Posterior vena cava (tissue), 2 donors: ENCODE results near the gene P2RX6. TPM values are rescaled to one million over a fixed set of nuclear protein-coding genes. Genes with fewer than 3 reads are reported as not detected.
"Not testable (repeated sequence)": the region's sequence is repeated elsewhere in the genome, so short reads cannot be mapped to it uniquely, and the experiment has no call there.

Experiments
- DNase-seq: peaks from one replicate; pipeline ENCODE4 v3.0.0-alpha.2; 2020; ENCODE audit warnings: low spot score
- intact Hi-C, 2 donors: fragments of 100-400 bp; cut with DNase I; formaldehyde crosslinking; loops; one replicate each; pipeline versions ENCODE4 v1.14.1 to v1.14.2; 2022 to 2023
- microRNA-seq, 2 donors: library from miRNA; unstranded; fragments of <30 nt; microRNA quantifications; one replicate each; pipeline ENCODE4 v1.2.0, GENCODE V29; 2020 to 2021; ENCODE audit warnings: borderline microRNAs expressed in 2 of 2
- total RNA-seq, 2 donors: library from RNA; stranded (reverse); fragmentation: NEBNext Ultra II Directional; extraction: Animal tissue kit (Norgen Biotek cat#: 25700); gene quantifications; one replicate each; pipeline ENCODE4 v1.2.1, GENCODE V29; 2021
- donor health status: DM: yes; HTN: yes; CAD: no.
- donor health status: DM: yes; HTN: yes; CAD: no.

Gene P2RX6
- total RNA-seq, 2 donors from 2014 or later, result 0.19 to 1.0 TPM

DNA sequence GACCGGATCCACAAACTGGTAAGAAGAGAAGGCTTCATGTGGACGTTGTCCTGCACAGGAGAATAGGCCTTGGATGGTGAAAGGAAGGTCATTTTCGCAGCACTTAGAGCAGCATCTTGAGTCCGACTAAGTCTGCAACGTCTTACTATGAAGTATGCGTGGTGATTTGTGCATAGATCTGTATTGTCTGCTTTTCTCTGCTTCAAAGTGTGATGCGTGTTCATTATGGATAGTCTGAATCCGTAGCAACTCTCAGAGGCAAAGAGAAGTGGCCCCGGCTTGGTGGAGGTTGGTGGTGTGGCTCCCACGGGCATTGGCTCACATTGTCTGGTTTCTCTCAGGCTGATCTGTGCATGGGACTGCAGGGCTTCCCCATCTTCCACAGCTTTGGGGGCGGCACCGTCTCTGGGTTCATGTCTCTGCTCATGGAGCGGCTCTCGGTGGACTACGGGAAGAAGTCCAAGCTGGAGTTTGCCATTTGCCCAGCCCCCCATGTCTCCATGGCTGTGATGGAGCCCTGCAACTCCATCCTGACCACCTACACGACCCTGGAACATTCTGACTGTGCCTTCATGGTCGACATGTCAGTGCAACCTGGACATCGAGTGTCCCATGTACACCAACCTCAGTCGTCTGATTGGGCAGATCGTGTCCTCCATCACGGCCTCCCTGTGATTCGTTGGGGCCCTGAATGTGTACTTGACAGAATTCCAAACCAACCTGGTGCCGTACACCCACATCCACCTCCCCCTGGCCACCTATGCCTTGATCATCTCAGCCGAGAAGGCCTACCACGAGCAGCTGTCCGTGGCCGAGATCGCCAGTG, 52.3 kb downstream of the P2RX6 start:
- intact Hi-C loops, result loop anchor here in 1 of 2 donors (2.0 kb wide), 1 partner anchor 50 kb away; no protein-coding TSS in a partner anchor
- peak; percentile 52 for DNase-seq

- intact Hi-C loops, result loop anchor here in 1 of 2 donors (2.0 kb wide), 1 partner anchor 51 kb away; no protein-coding TSS in a partner anchor
- DNase-seq, result peak; percentile 64
Measured at GRCh38 chr22:21067901-21068680, 53.1 kb downstream of the P2RX6 start.

- peak; percentile 10 for DNase-seq
- intact Hi-C loops, result no loop called here
Measured at GRCh38 chr22:21068681-21069276, 53.8 kb downstream of the P2RX6 start.

- intact Hi-C loops, result no loop called here
- peak; percentile 25 for DNase-seq
Measured at GRCh38 chr22:21069375-21069774, 54.4 kb downstream of the P2RX6 start.

DNA sequence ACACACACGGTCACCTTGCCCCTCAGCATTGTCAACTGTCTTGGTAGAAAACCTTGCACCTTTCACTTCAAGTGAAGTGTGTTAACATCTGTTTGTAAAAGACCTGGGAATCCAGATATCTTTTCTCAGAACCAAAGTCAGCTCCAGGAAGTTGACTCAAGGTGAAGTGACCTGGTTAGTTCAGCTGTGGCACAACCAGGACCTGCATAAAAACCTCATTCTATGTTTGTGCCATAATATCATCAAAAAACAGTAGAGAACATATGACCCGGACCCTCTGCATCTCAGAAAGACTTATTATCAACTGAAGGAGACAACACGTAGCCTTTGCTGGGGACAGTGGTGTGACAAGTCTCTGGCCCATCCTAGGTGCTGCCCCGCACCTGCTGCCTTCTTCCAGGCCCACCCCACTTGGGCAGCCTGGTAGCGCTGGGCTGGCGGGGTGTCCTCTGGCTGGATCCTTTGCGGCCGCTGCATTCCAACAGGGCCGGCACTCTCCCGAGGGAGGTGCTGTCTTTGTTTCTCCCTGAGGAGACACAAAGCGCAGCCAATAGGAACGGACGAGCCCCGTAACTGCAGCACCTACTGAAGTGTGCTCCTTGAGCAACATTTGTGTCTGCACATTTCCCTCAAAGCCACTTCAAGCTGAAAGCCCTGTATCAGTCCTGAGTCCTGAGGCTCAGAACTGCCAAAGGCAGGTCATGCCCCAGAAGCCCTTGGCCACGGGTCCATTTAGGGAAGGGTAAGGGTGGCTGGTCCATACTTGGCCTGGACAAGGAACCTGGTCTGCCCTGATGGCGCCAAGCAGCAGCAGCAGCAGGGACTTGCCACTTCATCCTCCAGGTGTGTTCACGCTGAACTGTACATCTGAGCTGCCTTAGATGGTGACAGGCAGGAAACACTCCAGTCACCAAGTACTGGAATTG, 56.0 kb downstream of the P2RX6 start:
- peak; percentile 43 for DNase-seq
- intact Hi-C loops, result no loop called here

GRCh38 chr22:21071796-21072195, 56.8 kb downstream of the P2RX6 start:
- DNase-seq, result peak; percentile 16
- intact Hi-C loops, result not testable (repeated sequence)

- intact Hi-C loops, result no loop called here
- peak; percentile 7 for DNase-seq
Measured at GRCh38 chr22:21073023-21073422, 58.1 kb downstream of the P2RX6 start.

DNA sequence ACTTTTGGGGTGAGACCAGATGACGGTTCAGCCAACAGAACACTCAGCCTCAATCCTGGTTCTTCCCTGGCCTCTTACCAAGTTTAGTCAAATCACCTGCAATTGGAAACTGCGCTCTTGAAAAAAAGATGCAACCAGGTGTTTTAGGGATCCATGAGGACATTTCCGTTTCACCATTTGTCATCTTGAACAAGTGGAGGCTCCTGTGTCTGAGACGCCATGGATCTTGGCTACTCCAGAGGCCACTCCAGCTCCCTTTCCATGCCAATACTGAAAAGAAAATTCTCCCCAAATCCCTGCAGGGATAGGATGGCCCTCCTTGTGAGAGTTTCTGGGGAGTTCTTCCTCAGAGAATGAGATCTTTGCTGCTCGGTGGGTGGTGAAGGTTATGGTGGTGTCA, 58.5 kb downstream of the P2RX6 start:
- intact Hi-C loops, result no loop called here
- no peak for DNase-seq

DNA sequence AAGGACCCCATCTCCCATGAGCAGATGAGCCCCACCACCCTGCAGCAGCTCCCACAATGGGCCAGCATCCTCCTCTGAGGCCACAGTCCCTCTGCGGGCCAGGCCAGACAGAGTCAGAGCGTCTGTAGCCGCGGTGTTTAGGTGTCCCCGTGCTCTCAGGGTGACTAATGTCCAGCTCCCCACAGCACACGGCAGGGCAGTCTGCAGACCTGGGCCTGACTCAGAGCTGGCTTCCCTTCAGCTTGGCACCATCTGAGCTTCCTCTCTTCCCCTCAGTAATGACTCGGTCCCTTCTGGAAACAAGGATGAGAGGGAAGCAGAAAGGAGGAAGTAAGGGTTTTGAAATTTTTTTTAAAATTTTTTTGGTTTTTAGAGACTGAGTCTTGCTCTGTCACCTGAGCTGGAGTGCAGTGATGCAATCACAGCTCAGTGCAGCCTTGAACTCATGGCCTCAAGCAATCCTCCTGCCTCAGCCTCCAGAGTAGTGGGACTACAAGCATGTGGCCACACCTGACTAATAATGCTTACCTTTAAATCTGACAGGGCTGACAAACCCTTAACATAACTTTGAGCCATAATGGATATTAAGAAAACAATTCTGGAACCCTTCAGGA, 59.2 kb downstream of the P2RX6 start:
- DNase-seq, result peak; percentile 81
- intact Hi-C loops, result no loop called here

- DNase-seq, result peak; percentile 60
- intact Hi-C loops, result loop anchor here in 1 of 2 donors (2.0 kb wide), 1 partner anchor 561 kb away; no protein-coding TSS in a partner anchor
Measured at GRCh38 chr22:21075516-21076138, 60.7 kb downstream of the P2RX6 start.

- peak; percentile 71 for DNase-seq
- intact Hi-C loops, result loop anchor here in 1 of 2 donors (2.0 kb wide), 1 partner anchor 560 kb away; no protein-coding TSS in a partner anchor
Measured at GRCh38 chr22:21076912-21077625, 62.1 kb downstream of the P2RX6 start.

Small RNAs within 50 kb of the gene (microRNA-seq; reads per million reads assigned to microRNA genes)
- gene MIR649, result 0 reads per million in 2 donors

Other genes with a start within 250 kb of the P2RX6 start
- not detected for gene SERPIND1, start 241.1 kb upstream of the P2RX6 start, total RNA-seq
- 10 to 100 TPM; 83.9 to 97.9 TPM for gene PI4KA, start 156.4 kb upstream of the P2RX6 start, total RNA-seq
- gene SNAP29, start 156.2 kb upstream of the P2RX6 start, total RNA-seq, result 10 to 100 TPM; 22.9 to 25.5 TPM
- gene CRKL, start 97.8 kb upstream of the P2RX6 start, total RNA-seq, result 10 to 100 TPM; 36.7 to 37.5 TPM
- gene AIFM3, start 47.9 kb upstream of the P2RX6 start, total RNA-seq, result 1 to 10 TPM in 1 of 2 donors, under 1 TPM in 1; 0.62 to 2.6 TPM
- 10 to 100 TPM; 46.1 to 56.3 TPM for gene LZTR1, start 32.9 kb upstream of the P2RX6 start, total RNA-seq
- 10 to 100 TPM; 16.4 to 20.5 TPM for gene THAP7, start 13.0 kb upstream of the P2RX6 start, total RNA-seq
- gene SLC7A4, start 17.4 kb downstream of the P2RX6 start, total RNA-seq, result 1 to 10 TPM; 1.5 to 8.9 TPM
- not detected for gene LRRC74B, start 30.8 kb downstream of the P2RX6 start, total RNA-seq